Type B pancreatic cell (in vitro differentiated cells): Measurements from ENCODE around the gene MPC2. TPM values are rescaled to one million over a fixed set of nuclear protein-coding genes. Genes with fewer than 3 reads are reported as not detected.
"Not testable (repeated sequence)": the region's sequence is repeated elsewhere in the genome, so short reads cannot be mapped to it uniquely, and the experiment has no call there.

ENCODE experiments used
- DNase-seq: peaks from one replicate; pipeline ENCODE4 v3.0.0; 2021; ENCODE audit warnings: mixed read lengths; ENCODE audit not compliant: unreplicated experiment; ENCODE audit errors: extremely low spot score
- H3K27ac Mint-ChIP-seq: 2 replicates; pipeline ENCODE4 v1.8.0; 2021; ENCODE audit warnings: mild to moderate bottlenecking, mixed read lengths
- H3K27me3 Mint-ChIP-seq: 2 replicates; pipeline ENCODE4 v1.8.0; 2021; ENCODE audit warnings: mixed read lengths
- H3K36me3 Mint-ChIP-seq: 2 replicates; pipeline ENCODE4 v1.8.0; 2021; ENCODE audit warnings: mixed read lengths
- H3K4me1 Mint-ChIP-seq: one replicate; pipeline ENCODE4 v1.8.0; 2021; ENCODE audit warnings: mixed read lengths; ENCODE audit not compliant: unreplicated experiment
- H3K4me3 Mint-ChIP-seq: 2 replicates; pipeline ENCODE4 v1.8.0; 2021; ENCODE audit warnings: mild to moderate bottlenecking, mixed read lengths
- H3K9me3 Mint-ChIP-seq: 2 replicates; pipeline ENCODE4 v1.8.0; 2021; ENCODE audit warnings: mixed read lengths
- CTCF ChIP-seq: fragments of 200-600 bp; sonication (generic); conservative IDR thresholded peaks from 2 replicates; pipeline ENCODE4 v1.5.0; 2021; ENCODE audit warnings: antibody characterized with exemption, mild to moderate bottlenecking
- total RNA-seq: library from RNA; stranded (reverse); gene quantifications from 2 replicates; pipeline ENCODE4 v1.2.1, GENCODE V29; 2021; ENCODE audit warnings: low replicate concordance

The MPC2 gene
- total RNA-seq, 1 donor from 2014 or later = 60.2 TPM

GRCh38 chr1:167900907-167901306, 36.0 kb downstream of the MPC2 start:
- Mint-ChIP-seq H3K36me3 (no peaks in the 10 kb centered on the region), H3K27ac (no peak overlapping the region), H3K9me3 (no peaks in the 10 kb centered on the region), H3K4me3 (no peak overlapping the region), H3K27me3 (no peaks in the 10 kb centered on the region), H3K4me1 (peaks cover 15% of the 10 kb centered on the region)
- TF ChIP-seq CTCF = no peak
- no peak for DNase-seq

- H3K27me3 Mint-ChIP-seq = no peaks in the 10 kb centered on the region
- TF ChIP-seq CTCF = no peak
- no peak overlapping the region for H3K27ac Mint-ChIP-seq
- no peaks in the 10 kb centered on the region for H3K4me1 Mint-ChIP-seq
- no peak overlapping the region for H3K4me3 Mint-ChIP-seq
- no peak for DNase-seq
- H3K36me3 Mint-ChIP-seq = no peaks in the 10 kb centered on the region
- no peaks in the 10 kb centered on the region for H3K9me3 Mint-ChIP-seq
These were observed 37.6 kb downstream of the MPC2 start for GRCh38 chr1:167899253-167899681.

GRCh38 chr1:167898578-167899222, 38.2 kb downstream of the MPC2 start:
- Mint-ChIP-seq H3K4me1 (no peaks in the 10 kb centered on the region), H3K4me3 (no peak overlapping the region), H3K36me3 (no peaks in the 10 kb centered on the region), H3K9me3 (no peaks in the 10 kb centered on the region), H3K27ac (no peak overlapping the region), H3K27me3 (no peaks in the 10 kb centered on the region)
- DNase-seq = no peak
- no peak for TF ChIP-seq CTCF

DNA sequence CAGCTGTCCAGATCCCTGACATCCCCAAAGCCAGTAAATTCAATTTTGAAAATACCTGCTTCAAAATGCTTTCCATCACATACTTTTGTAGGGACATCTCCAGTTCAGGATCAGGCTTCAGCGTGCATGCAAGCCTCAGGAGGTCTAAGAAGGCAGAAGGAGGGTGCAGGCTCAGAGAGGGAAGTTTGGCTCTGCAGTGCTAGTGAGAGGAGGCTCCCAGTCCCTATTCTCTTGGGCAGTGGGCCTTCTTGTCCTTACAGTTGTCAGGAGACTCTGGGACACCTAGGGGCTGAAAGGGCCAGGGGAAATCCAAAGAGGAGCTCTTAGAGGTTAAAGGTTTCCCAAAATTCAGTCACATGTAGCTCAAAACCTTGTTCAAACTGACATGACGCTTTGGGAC, 43.1 kb downstream of the MPC2 start:
- Mint-ChIP-seq H3K36me3 (no peaks in the 10 kb centered on the region), H3K9me3 (no peaks in the 10 kb centered on the region), H3K4me3 (no peak overlapping the region), H3K27me3 (no peaks in the 10 kb centered on the region), H3K4me1 (no peaks in the 10 kb centered on the region), H3K27ac (no peak overlapping the region)
- DNase-seq = no peak
- no peak for TF ChIP-seq CTCF

DNA sequence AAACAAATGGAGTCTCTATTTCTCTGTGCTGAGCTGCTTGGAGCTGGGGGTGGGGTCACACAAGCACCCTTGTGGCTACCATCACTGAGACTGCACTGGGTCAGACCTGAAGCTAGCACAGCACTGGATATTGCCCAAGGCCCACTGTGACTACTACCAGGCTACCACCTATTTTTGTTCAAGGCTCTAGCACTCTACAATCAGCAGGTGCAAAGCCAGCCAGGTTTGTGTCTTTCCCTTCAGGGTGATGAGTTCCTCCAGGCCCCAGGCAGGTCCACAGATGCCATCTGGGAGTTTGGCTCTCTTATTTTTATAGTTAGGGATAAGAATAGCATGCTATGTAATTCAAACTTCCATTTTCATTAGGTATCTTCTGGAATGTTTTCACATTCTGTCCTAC, 46.5 kb downstream of the MPC2 start:
- Mint-ChIP-seq H3K27me3 (no peaks in the 10 kb centered on the region), H3K36me3 (no peaks in the 10 kb centered on the region), H3K9me3 (no peaks in the 10 kb centered on the region), H3K27ac (no peak overlapping the region), H3K4me1 (no peaks in the 10 kb centered on the region), H3K4me3 (no peak overlapping the region)
- TF ChIP-seq CTCF = no peak
- no peak for DNase-seq

DNA sequence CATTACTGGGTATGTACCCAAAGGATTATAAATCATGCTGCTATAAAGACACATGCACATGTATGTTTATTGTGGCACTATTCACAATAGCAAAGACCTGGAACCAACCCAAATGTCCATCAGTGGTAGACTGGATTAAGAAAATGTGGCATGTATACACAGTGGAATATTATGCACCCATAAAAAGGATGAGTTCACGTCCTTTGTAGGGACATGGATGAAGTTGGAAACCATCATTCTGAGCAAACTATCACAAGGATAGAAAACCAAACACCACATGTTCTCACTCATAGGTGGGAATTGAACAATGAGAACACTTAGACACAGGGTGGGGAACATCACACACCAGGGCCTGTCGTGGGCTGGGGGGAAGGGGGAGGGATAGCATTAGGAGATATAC, 49.7 kb downstream of the MPC2 start:
- not testable (repeated sequence) for H3K27ac Mint-ChIP-seq, H3K27me3 Mint-ChIP-seq, H3K9me3 Mint-ChIP-seq, H3K4me1 Mint-ChIP-seq, H3K36me3 Mint-ChIP-seq, H3K4me3 Mint-ChIP-seq, DNase-seq
